ENCODE data around the gene PCDH8.

The PCDH8 gene

DNA sequence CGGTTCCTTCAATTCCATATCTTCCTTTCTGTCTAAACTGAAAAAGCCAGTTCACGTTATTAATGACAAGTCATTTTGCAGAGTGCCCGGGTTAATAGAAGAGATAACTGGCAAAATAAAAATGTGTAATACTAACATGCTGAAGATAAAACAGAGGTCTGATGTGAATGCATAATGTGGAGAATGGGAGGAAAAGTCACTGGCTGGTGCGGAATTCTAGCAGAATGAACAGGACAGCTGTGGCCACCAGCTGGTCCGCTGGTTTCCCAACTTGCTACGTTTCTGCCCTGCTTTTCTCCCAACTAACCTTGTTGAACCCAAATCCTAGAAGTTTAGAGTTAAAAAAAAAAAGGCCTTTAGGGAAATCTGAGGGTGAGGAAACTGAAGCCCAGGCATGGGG is 42.4 kb downstream of the PCDH8 start:
- CTCF ChIA-PET, result interaction anchor here (1.2 kb wide), 1 partner anchor 142 kb away, joined by 3 read pairs; no protein-coding TSS in a partner anchor
- 88% methylated on average over 3 of the region's 6 CpGs for WGBS (ENCODE audit: insufficient coverage)

DNA sequence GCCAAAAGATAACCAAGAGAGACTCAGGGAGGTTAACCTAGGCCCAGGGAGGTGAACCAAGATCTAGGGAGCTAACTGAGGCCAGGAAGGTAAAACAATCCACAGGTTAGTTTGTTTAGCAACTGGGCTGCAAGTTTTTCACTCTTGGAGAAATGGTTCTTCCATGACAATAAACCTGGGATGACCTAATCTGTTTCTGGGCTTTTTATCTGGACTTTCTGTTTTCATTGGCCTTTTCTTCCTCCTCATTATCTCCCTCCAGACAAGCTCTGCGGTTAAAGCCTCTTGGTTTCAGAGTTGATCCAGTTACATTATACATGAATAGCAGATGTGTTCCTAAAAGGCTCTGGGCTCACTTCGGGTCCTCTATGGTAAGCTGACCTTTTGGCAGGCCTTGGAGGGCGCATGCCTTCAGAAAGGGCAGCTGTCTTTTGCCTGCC is 44.2 kb downstream of the PCDH8 start:
- WGBS (ENCODE audit: insufficient coverage), result 100% methylated on average over 2 of the region's 3 CpGs
- no peak for DNase-seq

More for the DNA sequence above, 42.4 kb downstream of the PCDH8 start:
- peaks cover 0 to 3% (median 0%) of the 10 kb centered on the region in 5 experiments for H3K27me3 ChIP-seq (replicated peaks in 2 of 5; ENCODE audit: control insufficient read depth in 4 of 5, insufficient read depth in 5 of 5, low read length in 4 of 5)
- H3K27ac ChIP-seq (ENCODE audit: insufficient read depth in 1 of 2, low read depth in 1 of 2, low read length in 2 of 2, poor library complexity in 1 of 2, severe bottlenecking in 2 of 2), result no peak overlapping the region
- H3K4me1 ChIP-seq (ENCODE audit: control extremely low read depth in 1 of 4, control insufficient read depth in 4 of 4, insufficient read depth in 4 of 4, low read length in 3 of 4), result peaks cover 5 to 14% (median 8%) of the 10 kb centered on the region in 4 experiments
- H3K4me3 ChIP-seq (ENCODE audit: control insufficient read depth in 1 of 7, extremely low read depth in 1 of 7, insufficient read depth in 4 of 7, low read depth in 2 of 7, low read length in 6 of 7), result no peak overlapping the region
- H3K9me3 ChIP-seq (ENCODE audit: control extremely low read depth in 1 of 5, control insufficient read depth in 4 of 5, insufficient read depth in 2 of 5, low read depth in 1 of 5, low read length in 4 of 5), result no peaks in the 10 kb centered on the region
- DNase-seq, result no peak
- no peaks in the 10 kb centered on the region for H3K36me3 ChIP-seq (ENCODE audit: control insufficient read depth in 4 of 4, insufficient read depth in 4 of 4, low read length in 3 of 4)
- POLR2A ChIA-PET, result no interaction called here

DNA sequence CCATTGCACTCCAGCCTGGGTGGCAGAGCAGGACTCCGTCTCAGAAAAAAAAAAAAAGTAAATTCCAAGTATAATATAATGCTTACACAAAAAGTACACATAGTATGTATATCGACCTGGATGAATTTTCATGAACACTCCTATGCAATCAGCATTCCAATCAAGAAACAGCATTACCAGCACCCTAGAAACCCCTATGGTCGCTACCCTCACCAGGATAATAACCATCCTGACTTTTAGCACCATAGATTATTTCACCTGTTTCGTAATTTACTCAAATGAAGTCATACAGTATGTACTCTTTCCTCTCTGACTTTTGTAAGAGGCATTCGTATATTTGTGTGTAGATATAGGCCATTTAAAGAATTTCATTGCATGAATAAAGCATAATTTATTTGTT is 47.6 kb downstream of the PCDH8 start:
- Histone ChIP-seq H3K36me3 (ENCODE audit: control insufficient read depth in 4 of 4, insufficient read depth in 4 of 4, low read length in 3 of 4) (no peaks in the 10 kb centered on the region), H3K4me3 (ENCODE audit: control insufficient read depth in 1 of 7, extremely low read depth in 1 of 7, insufficient read depth in 4 of 7, low read depth in 2 of 7, low read length in 6 of 7) (no peak overlapping the region), H3K9me3 (ENCODE audit: control extremely low read depth in 1 of 5, control insufficient read depth in 4 of 5, insufficient read depth in 2 of 5, low read depth in 1 of 5, low read length in 4 of 5) (no peaks in the 10 kb centered on the region), H3K27me3 (replicated peaks in 2 of 5; ENCODE audit: control insufficient read depth in 4 of 5, insufficient read depth in 5 of 5, low read length in 4 of 5) (peaks cover 0 to 10% (median 0%) of the 10 kb centered on the region in 5 experiments), H3K27ac (ENCODE audit: insufficient read depth in 1 of 2, low read depth in 1 of 2, low read length in 2 of 2, poor library complexity in 1 of 2, severe bottlenecking in 2 of 2) (no peak overlapping the region), H3K4me1 (ENCODE audit: control extremely low read depth in 1 of 4, control insufficient read depth in 4 of 4, insufficient read depth in 4 of 4, low read length in 3 of 4) (no peaks in the 10 kb centered on the region)
- 100% methylated on average over 2 of the region's 5 CpGs for WGBS (ENCODE audit: insufficient coverage)
- DNase-seq, result no peak
- POLR2A ChIA-PET, result no interaction called here
- CTCF ChIA-PET, result no interaction called here

More for the DNA sequence above, 44.2 kb downstream of the PCDH8 start:
- Histone ChIP-seq H3K4me3 (ENCODE audit: control insufficient read depth in 1 of 7, extremely low read depth in 1 of 7, insufficient read depth in 4 of 7, low read depth in 2 of 7, low read length in 6 of 7) (no peak overlapping the region), H3K36me3 (ENCODE audit: control insufficient read depth in 4 of 4, insufficient read depth in 4 of 4, low read length in 3 of 4) (no peaks in the 10 kb centered on the region), H3K27me3 (replicated peaks in 2 of 5; ENCODE audit: control insufficient read depth in 4 of 5, insufficient read depth in 5 of 5, low read length in 4 of 5) (peaks cover 0 to 3% (median 0%) of the 10 kb centered on the region in 5 experiments), H3K4me1 (ENCODE audit: control extremely low read depth in 1 of 4, control insufficient read depth in 4 of 4, insufficient read depth in 4 of 4, low read length in 3 of 4) (no peaks in the 10 kb centered on the region), H3K9me3 (ENCODE audit: control extremely low read depth in 1 of 5, control insufficient read depth in 4 of 5, insufficient read depth in 2 of 5, low read depth in 1 of 5, low read length in 4 of 5) (no peaks in the 10 kb centered on the region), H3K27ac (ENCODE audit: insufficient read depth in 1 of 2, low read depth in 1 of 2, low read length in 2 of 2, poor library complexity in 1 of 2, severe bottlenecking in 2 of 2) (no peak overlapping the region)
- POLR2A ChIA-PET, result no interaction called here
- CTCF ChIA-PET, result interaction anchor here (1.8 kb wide), 1 partner anchor 66 kb away, joined by 5 read pairs; no protein-coding TSS in a partner anchor

DNA sequence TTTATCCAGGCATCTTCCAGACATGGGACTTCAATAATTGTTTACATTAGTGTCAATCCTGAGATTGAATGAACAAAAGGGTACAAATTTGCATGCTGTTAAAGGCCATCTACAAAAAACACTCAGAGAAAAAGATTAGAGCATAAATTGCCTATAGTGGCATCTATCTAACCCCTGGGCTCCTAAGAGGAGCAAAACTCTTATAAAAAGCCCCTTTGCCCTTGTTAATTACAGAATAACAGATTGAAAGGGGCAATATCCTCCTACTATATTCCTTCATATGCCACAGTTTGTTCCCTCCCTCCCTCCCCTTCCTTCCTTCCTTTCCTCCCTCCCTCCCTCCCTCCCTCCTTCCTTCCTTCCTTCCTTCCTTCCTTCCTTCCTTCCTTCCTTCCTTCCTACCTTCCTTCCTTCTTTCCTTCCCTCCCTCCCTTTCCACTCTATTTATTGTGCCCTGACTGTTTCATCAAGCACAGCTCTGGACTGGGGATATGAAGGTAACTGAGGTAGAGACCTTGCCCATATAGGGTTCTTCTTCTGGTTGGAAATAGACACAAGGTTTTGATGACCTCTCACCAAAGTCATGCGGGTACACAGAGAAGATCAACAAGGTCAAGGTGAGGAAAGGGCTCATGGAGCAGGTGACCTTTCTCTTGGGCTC is 49.5 kb downstream of the PCDH8 start:
- WGBS (ENCODE audit: insufficient coverage), result 0% methylated on average over 1 of the region's 1 CpG

DNA sequence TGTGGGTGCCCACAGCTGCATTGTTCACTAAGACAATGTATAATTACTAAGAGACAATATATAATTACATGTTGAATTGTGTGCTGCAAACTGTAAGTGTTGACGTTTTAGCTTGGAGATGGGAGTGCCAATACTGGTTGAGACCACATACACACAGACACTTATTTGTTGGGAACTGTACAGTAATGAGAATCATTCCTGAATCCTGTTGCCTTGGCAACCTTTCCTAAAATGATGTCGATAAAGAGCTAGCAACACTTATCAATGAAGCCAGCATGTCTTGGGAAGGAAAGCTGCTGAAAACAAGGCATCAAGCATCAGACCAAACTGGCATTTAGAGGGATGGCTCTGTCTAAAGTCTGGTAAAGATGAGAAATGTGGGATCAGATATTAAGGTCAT is 51.3 kb downstream of the PCDH8 start:
- no peaks in the 10 kb centered on the region for H3K4me1 ChIP-seq (ENCODE audit: control extremely low read depth in 1 of 4, control insufficient read depth in 4 of 4, insufficient read depth in 4 of 4, low read length in 3 of 4)
- DNase-seq, result no peak
- no peaks in the 10 kb centered on the region for H3K36me3 ChIP-seq (ENCODE audit: control insufficient read depth in 4 of 4, insufficient read depth in 4 of 4, low read length in 3 of 4)
- no peaks in the 10 kb centered on the region for H3K9me3 ChIP-seq (ENCODE audit: control extremely low read depth in 1 of 5, control insufficient read depth in 4 of 5, insufficient read depth in 2 of 5, low read depth in 1 of 5, low read length in 4 of 5)
- 100% methylated on average over 1 of the region's 2 CpGs for WGBS (ENCODE audit: insufficient coverage)
- peaks cover 0 to 9% (median 2%) of the 10 kb centered on the region in 5 experiments for H3K27me3 ChIP-seq (replicated peaks in 2 of 5; ENCODE audit: control insufficient read depth in 4 of 5, insufficient read depth in 5 of 5, low read length in 4 of 5)
- CTCF ChIA-PET, result interaction anchor here (1.1 to 4.1 kb wide), 2 partner anchors 11 to 19 kb away, joined by 3 to 21 read pairs; no protein-coding TSS in a partner anchor
- H3K27ac ChIP-seq (ENCODE audit: insufficient read depth in 1 of 2, low read depth in 1 of 2, low read length in 2 of 2, poor library complexity in 1 of 2, severe bottlenecking in 2 of 2), result no peak overlapping the region
- no peak overlapping the region for H3K4me3 ChIP-seq (ENCODE audit: control insufficient read depth in 1 of 7, extremely low read depth in 1 of 7, insufficient read depth in 4 of 7, low read depth in 2 of 7, low read length in 6 of 7)
- POLR2A ChIA-PET, result no interaction called here

More for the DNA sequence above, 49.5 kb downstream of the PCDH8 start:
- H3K9me3 ChIP-seq (ENCODE audit: control extremely low read depth in 1 of 5, control insufficient read depth in 4 of 5, insufficient read depth in 2 of 5, low read depth in 1 of 5, low read length in 4 of 5), result no peaks in the 10 kb centered on the region
- ChIA-PET CTCF (interaction anchor here (4.1 kb wide), 1 partner anchor 10 kb away, joined by 21 read pairs; no protein-coding TSS in a partner anchor), POLR2A (interaction anchor here (0.7 kb wide), 1 partner anchor 266 kb away, joined by 6 read pairs; no protein-coding TSS in a partner anchor)
- no peaks in the 10 kb centered on the region for H3K36me3 ChIP-seq (ENCODE audit: control insufficient read depth in 4 of 4, insufficient read depth in 4 of 4, low read length in 3 of 4)
- no peak for DNase-seq
- H3K27ac ChIP-seq (ENCODE audit: insufficient read depth in 1 of 2, low read depth in 1 of 2, low read length in 2 of 2, poor library complexity in 1 of 2, severe bottlenecking in 2 of 2), result no peak overlapping the region
- H3K4me3 ChIP-seq (ENCODE audit: control insufficient read depth in 1 of 7, extremely low read depth in 1 of 7, insufficient read depth in 4 of 7, low read depth in 2 of 7, low read length in 6 of 7), result no peak overlapping the region
- no peaks in the 10 kb centered on the region for H3K4me1 ChIP-seq (ENCODE audit: control extremely low read depth in 1 of 4, control insufficient read depth in 4 of 4, insufficient read depth in 4 of 4, low read length in 3 of 4)
- peaks cover 0 to 8% (median 2%) of the 10 kb centered on the region in 5 experiments for H3K27me3 ChIP-seq (replicated peaks in 2 of 5; ENCODE audit: control insufficient read depth in 4 of 5, insufficient read depth in 5 of 5, low read length in 4 of 5)

DNA sequence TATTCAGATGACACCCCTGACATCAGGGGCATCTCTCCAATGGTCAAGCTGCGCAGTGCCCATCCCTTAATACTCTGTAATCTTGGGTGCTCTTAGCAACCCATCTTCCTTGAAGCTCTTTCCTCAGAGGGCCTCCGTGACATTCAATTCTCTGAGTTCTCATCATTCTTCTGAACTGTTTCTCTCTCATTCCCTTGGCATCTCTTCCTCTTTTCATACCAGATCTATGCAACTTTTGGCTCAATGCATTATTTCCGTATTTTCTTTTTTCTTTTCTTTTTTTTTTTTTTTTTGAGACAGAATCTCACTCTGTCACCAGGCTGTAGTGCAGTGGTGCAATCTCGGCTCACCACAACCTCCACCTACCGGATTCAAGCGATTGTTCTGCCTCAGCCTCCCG is 53.9 kb downstream of the PCDH8 start:
- no peak overlapping the region for H3K27ac ChIP-seq (ENCODE audit: insufficient read depth in 1 of 2, low read depth in 1 of 2, low read length in 2 of 2, poor library complexity in 1 of 2, severe bottlenecking in 2 of 2)
- no peaks in the 10 kb centered on the region for H3K9me3 ChIP-seq (ENCODE audit: control extremely low read depth in 1 of 5, control insufficient read depth in 4 of 5, insufficient read depth in 2 of 5, low read depth in 1 of 5, low read length in 4 of 5)
- 100% methylated on average over 4 of the region's 7 CpGs for WGBS (ENCODE audit: insufficient coverage)
- ChIA-PET CTCF (interaction anchor here (1.4 to 4.1 kb wide), 2 partner anchors 7 to 14 kb away, joined by 3 to 21 read pairs; no protein-coding TSS in a partner anchor), POLR2A (no interaction called here)
- no peak overlapping the region for H3K4me3 ChIP-seq (ENCODE audit: control insufficient read depth in 1 of 7, extremely low read depth in 1 of 7, insufficient read depth in 4 of 7, low read depth in 2 of 7, low read length in 6 of 7)
- peaks cover 0 to 9% (median 2%) of the 10 kb centered on the region in 5 experiments for H3K27me3 ChIP-seq (replicated peaks in 2 of 5; ENCODE audit: control insufficient read depth in 4 of 5, insufficient read depth in 5 of 5, low read length in 4 of 5)
- no peaks in the 10 kb centered on the region for H3K36me3 ChIP-seq (ENCODE audit: control insufficient read depth in 4 of 4, insufficient read depth in 4 of 4, low read length in 3 of 4)
- DNase-seq, result no peak
- no peaks in the 10 kb centered on the region for H3K4me1 ChIP-seq (ENCODE audit: control extremely low read depth in 1 of 4, control insufficient read depth in 4 of 4, insufficient read depth in 4 of 4, low read length in 3 of 4)

DNA sequence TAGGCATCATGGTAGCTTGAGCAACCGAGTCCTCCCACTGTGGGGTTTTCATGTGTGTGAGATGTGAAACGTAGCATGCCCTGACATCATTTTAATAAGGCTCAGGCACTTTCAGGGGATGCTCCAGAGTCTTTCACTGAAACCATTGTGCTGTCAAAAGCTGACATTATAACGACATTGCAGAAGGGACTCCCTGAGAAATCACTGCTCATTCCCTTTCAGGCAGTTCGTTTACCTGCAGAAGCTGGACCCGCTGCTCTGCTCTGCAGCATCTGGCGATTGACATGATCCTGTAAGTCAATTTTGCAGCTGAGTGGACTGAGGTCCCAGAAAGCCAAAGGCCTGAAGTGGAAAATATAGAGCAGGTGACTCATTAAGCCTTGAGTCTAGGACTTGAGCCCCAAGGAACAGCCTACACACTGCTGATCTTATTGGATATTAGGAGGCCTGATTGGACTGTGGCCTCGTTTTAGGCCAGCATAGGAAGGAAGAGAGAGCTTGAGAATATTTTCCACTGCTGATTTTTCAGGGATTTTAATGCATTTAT is 54.9 kb downstream of the PCDH8 start:
- ChIA-PET POLR2A (no interaction called here), CTCF (interaction anchor here (1.4 kb wide), 2 partner anchors 8 to 16 kb away, joined by 3 to 7 read pairs; no protein-coding TSS in a partner anchor)
- no peak for DNase-seq
- Histone ChIP-seq H3K36me3 (ENCODE audit: control insufficient read depth in 4 of 4, insufficient read depth in 4 of 4, low read length in 3 of 4) (no peaks in the 10 kb centered on the region), H3K9me3 (ENCODE audit: control extremely low read depth in 1 of 5, control insufficient read depth in 4 of 5, insufficient read depth in 2 of 5, low read depth in 1 of 5, low read length in 4 of 5) (no peaks in the 10 kb centered on the region), H3K27ac (ENCODE audit: insufficient read depth in 1 of 2, low read depth in 1 of 2, low read length in 2 of 2, poor library complexity in 1 of 2, severe bottlenecking in 2 of 2) (no peak overlapping the region), H3K4me1 (ENCODE audit: control extremely low read depth in 1 of 4, control insufficient read depth in 4 of 4, insufficient read depth in 4 of 4, low read length in 3 of 4) (no peaks in the 10 kb centered on the region), H3K4me3 (ENCODE audit: control insufficient read depth in 1 of 7, extremely low read depth in 1 of 7, insufficient read depth in 4 of 7, low read depth in 2 of 7, low read length in 6 of 7) (no peak overlapping the region), H3K27me3 (replicated peaks in 2 of 5; ENCODE audit: control insufficient read depth in 4 of 5, insufficient read depth in 5 of 5, low read length in 4 of 5) (peaks cover 0 to 9% (median 3%) of the 10 kb centered on the region in 5 experiments)
- WGBS (ENCODE audit: insufficient coverage), result 89% methylated on average over 7 of the region's 7 CpGs

Data from common myeloid progenitor, CD34-positive (primary cell).